ENCODE measurements around the gene OIT3. TPM values are rescaled to one million over a fixed set of nuclear protein-coding genes. Genes with fewer than 3 reads are reported as not detected.

The OIT3 gene
- total RNA-seq, 1 experiment from 2014 or later = not detected

GRCh38 chr10:72948762-72949161 is 55.2 kb downstream of the OIT3 start:
- in situ Hi-C loops (cut with HindIII; ENCODE audit: low pct_unique_long_range_greater_than_20kb, low sequenced_read_pairs) (no loop called here), intact Hi-C loops (cut with micrococcal nuclease; ENCODE audit: unreplicated experiment) (no loop called here)
- DNase-seq (ENCODE audit: low read depth, low spot score) (no peak), ATAC-seq (no peak)
- Histone ChIP-seq H3K4me1 (ENCODE audit: control insufficient read depth, insufficient read depth, low read length) (no peaks in the 10 kb centered on the region), H3K4me3 (ENCODE audit: low read depth in 2 of 2, low read length in 2 of 2) (no peak overlapping the region), H3K27me3 (ENCODE audit: control insufficient read depth, insufficient read depth, low read length) (peaks cover 7% of the 10 kb centered on the region; the same call in 1 of the 2 replicates), H3K36me3 (ENCODE audit: control insufficient read depth, insufficient read depth, low read length) (no peaks in the 10 kb centered on the region), H3K9me3 (ENCODE audit: control insufficient read depth, insufficient read depth, low read depth, low read length) (no peaks in the 10 kb centered on the region), H3K27ac (ENCODE audit: low read length) (no peak overlapping the region)
- ChIA-PET CTCF (no interaction called here), POLR2A (no interaction called here)
- no TSS peak for BruUV-seq (replicated peaks)
- TF ChIP-seq, protein P1, sequence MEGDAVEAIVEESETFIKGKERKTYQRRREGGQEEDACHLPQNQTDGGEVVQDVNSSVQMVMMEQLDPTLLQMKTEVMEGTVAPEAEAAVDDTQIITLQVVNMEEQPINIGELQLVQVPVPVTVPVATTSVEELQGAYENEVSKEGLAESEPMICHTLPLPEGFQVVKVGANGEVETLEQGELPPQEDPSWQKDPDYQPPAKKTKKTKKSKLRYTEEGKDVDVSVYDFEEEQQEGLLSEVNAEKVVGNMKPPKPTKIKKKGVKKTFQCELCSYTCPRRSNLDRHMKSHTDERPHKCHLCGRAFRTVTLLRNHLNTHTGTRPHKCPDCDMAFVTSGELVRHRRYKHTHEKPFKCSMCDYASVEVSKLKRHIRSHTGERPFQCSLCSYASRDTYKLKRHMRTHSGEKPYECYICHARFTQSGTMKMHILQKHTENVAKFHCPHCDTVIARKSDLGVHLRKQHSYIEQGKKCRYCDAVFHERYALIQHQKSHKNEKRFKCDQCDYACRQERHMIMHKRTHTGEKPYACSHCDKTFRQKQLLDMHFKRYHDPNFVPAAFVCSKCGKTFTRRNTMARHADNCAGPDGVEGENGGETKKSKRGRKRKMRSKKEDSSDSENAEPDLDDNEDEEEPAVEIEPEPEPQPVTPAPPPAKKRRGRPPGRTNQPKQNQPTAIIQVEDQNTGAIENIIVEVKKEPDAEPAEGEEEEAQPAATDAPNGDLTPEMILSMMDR (IDR thresholded peaks at IDR 0.05) = no peak
- TF ChIP-seq SIN3A (IDR thresholded peaks at IDR 0.05; ENCODE audit: borderline replicate concordance, insufficient read depth, low read depth, low read length) (no peak), POLR2AphosphoS5 (IDR thresholded peaks at IDR 0.05; ENCODE audit: low read depth, low read length) (no peak), REST (IDR thresholded peaks at IDR 0.05; ENCODE audit: insufficient read depth in 1 of 2, low read depth in 2 of 2, low read length in 1 of 2) (no peak), TCF7L2 (IDR thresholded peaks at IDR 0.05; ENCODE audit: low read depth, low read length) (no peak)

DNA sequence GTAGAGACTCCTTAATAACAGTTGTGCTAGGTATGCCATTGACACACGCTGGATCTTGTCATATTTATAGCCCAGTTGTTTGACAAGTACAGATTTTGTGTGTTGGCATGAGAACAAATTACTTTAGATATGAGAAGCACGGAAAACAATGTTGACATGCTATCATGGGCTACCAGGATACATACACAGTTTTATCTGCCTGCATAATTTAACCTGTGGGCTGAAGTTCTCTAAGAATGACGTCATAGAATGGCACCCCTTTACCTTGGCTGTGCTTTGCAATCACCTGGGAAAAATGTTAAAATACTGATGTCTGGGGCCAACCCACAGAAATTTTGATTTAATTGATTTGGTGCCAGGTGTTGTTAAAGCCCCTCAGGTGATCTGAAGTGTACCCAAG is 58.2 kb downstream of the OIT3 start:
- Histone ChIP-seq H3K36me3 (ENCODE audit: control insufficient read depth, insufficient read depth, low read length) (no peaks in the 10 kb centered on the region), H3K27ac (ENCODE audit: low read length) (no peak overlapping the region), H3K4me3 (ENCODE audit: low read depth in 2 of 2, low read length in 2 of 2) (no peak overlapping the region), H3K4me1 (ENCODE audit: control insufficient read depth, insufficient read depth, low read length) (no peaks in the 10 kb centered on the region), H3K9me3 (ENCODE audit: control insufficient read depth, insufficient read depth, low read depth, low read length) (no peaks in the 10 kb centered on the region), H3K27me3 (ENCODE audit: control insufficient read depth, insufficient read depth, low read length) (0 out of 2 replicates have a peak, but pooled peaks cover 3% of the 10 kb centered on the region)
- TF ChIP-seq, protein P1 (IDR thresholded peaks at IDR 0.05) = no peak
- TF ChIP-seq TCF7L2 (IDR thresholded peaks at IDR 0.05; ENCODE audit: low read depth, low read length) (no peak), REST (IDR thresholded peaks at IDR 0.05; ENCODE audit: insufficient read depth in 1 of 2, low read depth in 2 of 2, low read length in 1 of 2) (no peak), POLR2AphosphoS5 (IDR thresholded peaks at IDR 0.05; ENCODE audit: low read depth, low read length) (no peak), SIN3A (IDR thresholded peaks at IDR 0.05; ENCODE audit: borderline replicate concordance, insufficient read depth, low read depth, low read length) (no peak)
- intact Hi-C loops (cut with micrococcal nuclease; ENCODE audit: unreplicated experiment) = no loop called here
- ATAC-seq (no peak), DNase-seq (ENCODE audit: low read depth, low spot score) (no peak)
- in situ Hi-C loops (cut with HindIII; ENCODE audit: low pct_unique_long_range_greater_than_20kb, low sequenced_read_pairs) = no loop called here
- ChIA-PET CTCF (no interaction called here), POLR2A (no interaction called here)
- BruUV-seq (replicated peaks) = no TSS peak
